GM12878 (cell line): ENCODE results near the gene SMARCA4.

Experiments used
- CBX5 ChIP-seq: sonication (generic); IDR thresholded peaks from 2 replicates; pipeline ENCODE4 v1.6.1; 2016; ENCODE audit warnings: low read depth, moderate library complexity, mild to moderate bottlenecking, inconsistent platforms
- CEBPB ChIP-seq, 2 experiments: fragments of 150-350 bp in 1 of 2; IDR thresholded peaks; 2 replicates each; pipeline ENCODE4 v1.6.1; 2012 to 2014; ENCODE audit warnings: low read depth in 2 of 2, low read length in 2 of 2, borderline replicate concordance in 1 of 2, inconsistent platforms in 1 of 2
- EZH2 ChIP-seq: IDR thresholded peaks from 2 replicates; pipeline ENCODE4 v1.6.1; 2012; ENCODE audit warnings: low read depth, mild to moderate bottlenecking, control low read depth, inconsistent platforms, low read length, borderline replicate concordance; ENCODE audit not compliant: control insufficient read depth
- FOS ChIP-seq: IDR thresholded peaks from 3 replicates; pipeline ENCODE4 v1.6.1; 2011; ENCODE audit warnings: borderline replicate concordance; ENCODE audit not compliant: insufficient read length; ENCODE audit errors: extremely low read depth
- POLR2A ChIP-seq: IDR thresholded peaks from 2 replicates; pipeline ENCODE4 v1.6.1; 2011; ENCODE audit warnings: low read depth, mild to moderate bottlenecking, low read length
- POLR2AphosphoS5 ChIP-seq: IDR thresholded peaks from 2 replicates; pipeline ENCODE4 v1.6.1; 2011; ENCODE audit warnings: mild to moderate bottlenecking, low read length, inconsistent platforms
- SMAD1 ChIP-seq: fragments of 450-650 bp; IDR thresholded peaks from 2 replicates; pipeline ENCODE4 v1.6.1; 2018; ENCODE audit warnings: mild to moderate bottlenecking, low read depth; ENCODE audit not compliant: partially characterized antibody
- TAF1 ChIP-seq: IDR thresholded peaks from 2 replicates; pipeline ENCODE4 v1.6.1; 2011; ENCODE audit warnings: mild to moderate bottlenecking, low read depth, low read length, borderline replicate concordance
- ZNF24 ChIP-seq: fragments of 450-650 bp; IDR thresholded peaks from 2 replicates; pipeline ENCODE4 v1.6.1; 2017; ENCODE audit warnings: antibody characterized with exemption, mild to moderate bottlenecking
- TF ChIP-seq, protein P1 (sequence below): IDR thresholded peaks from 2 replicates; pipeline ENCODE4 v1.6.1; 2012; ENCODE audit warnings: mild to moderate bottlenecking, low read depth, low read length
- TF ChIP-seq, protein P2 (sequence below): IDR thresholded peaks from 2 replicates; pipeline ENCODE4 v1.6.1; 2012; ENCODE audit warnings: low read depth, low read length, improper control_type of control experiment

DNA sequence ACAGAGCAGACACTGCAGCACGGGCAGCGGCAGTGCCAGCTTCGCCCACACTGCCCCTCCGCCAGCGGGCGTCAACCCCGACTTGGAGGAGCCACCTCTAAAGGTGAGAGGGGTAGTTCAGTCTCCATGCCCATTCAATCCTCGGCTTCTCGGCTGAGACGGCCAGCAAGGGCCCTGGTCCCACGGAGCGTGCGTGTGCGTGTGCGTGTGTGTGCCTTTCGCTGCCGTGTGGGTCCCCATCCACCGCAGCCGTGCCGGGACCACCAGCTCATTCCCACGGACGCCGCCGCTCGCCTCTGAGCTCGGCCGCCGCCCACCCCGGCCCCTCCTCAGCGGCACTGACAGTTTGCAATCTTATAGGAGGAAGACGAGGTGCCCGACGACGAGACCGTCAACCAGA lies 72.9 kb downstream of the SMARCA4 start:
- TF ChIP-seq CEBPB (IDR thresholded peaks at IDR 0.05; ENCODE audit: borderline replicate concordance in 1 of 2, low read depth in 2 of 2, low read length in 2 of 2), result no peak
- TF ChIP-seq POLR2AphosphoS5, result no peak
- no peak for TF ChIP-seq EZH2
- no peak for TF ChIP-seq CBX5
- TF ChIP-seq, protein P1, sequence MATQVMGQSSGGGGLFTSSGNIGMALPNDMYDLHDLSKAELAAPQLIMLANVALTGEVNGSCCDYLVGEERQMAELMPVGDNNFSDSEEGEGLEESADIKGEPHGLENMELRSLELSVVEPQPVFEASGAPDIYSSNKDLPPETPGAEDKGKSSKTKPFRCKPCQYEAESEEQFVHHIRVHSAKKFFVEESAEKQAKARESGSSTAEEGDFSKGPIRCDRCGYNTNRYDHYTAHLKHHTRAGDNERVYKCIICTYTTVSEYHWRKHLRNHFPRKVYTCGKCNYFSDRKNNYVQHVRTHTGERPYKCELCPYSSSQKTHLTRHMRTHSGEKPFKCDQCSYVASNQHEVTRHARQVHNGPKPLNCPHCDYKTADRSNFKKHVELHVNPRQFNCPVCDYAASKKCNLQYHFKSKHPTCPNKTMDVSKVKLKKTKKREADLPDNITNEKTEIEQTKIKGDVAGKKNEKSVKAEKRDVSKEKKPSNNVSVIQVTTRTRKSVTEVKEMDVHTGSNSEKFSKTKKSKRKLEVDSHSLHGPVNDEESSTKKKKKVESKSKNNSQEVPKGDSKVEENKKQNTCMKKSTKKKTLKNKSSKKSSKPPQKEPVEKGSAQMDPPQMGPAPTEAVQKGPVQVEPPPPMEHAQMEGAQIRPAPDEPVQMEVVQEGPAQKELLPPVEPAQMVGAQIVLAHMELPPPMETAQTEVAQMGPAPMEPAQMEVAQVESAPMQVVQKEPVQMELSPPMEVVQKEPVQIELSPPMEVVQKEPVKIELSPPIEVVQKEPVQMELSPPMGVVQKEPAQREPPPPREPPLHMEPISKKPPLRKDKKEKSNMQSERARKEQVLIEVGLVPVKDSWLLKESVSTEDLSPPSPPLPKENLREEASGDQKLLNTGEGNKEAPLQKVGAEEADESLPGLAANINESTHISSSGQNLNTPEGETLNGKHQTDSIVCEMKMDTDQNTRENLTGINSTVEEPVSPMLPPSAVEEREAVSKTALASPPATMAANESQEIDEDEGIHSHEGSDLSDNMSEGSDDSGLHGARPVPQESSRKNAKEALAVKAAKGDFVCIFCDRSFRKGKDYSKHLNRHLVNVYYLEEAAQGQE, result no peak
- TF ChIP-seq ZNF24, result no peak
- no peak for TF ChIP-seq FOS
- no peak for TF ChIP-seq SMAD1
- no peak for TF ChIP-seq POLR2A
- TF ChIP-seq, protein P2, sequence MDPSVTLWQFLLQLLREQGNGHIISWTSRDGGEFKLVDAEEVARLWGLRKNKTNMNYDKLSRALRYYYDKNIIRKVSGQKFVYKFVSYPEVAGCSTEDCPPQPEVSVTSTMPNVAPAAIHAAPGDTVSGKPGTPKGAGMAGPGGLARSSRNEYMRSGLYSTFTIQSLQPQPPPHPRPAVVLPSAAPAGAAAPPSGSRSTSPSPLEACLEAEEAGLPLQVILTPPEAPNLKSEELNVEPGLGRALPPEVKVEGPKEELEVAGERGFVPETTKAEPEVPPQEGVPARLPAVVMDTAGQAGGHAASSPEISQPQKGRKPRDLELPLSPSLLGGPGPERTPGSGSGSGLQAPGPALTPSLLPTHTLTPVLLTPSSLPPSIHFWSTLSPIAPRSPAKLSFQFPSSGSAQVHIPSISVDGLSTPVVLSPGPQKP, result no peak
- no peak for TF ChIP-seq TAF1
